Vagina (tissue), 2 donors: ENCODE results near the gene GALC. TPM values are rescaled to one million over a fixed set of nuclear protein-coding genes. Genes with fewer than 3 reads are reported as not detected.

Source experiments
- DNase-seq, 2 donors: peaks; one replicate each; pipeline ENCODE4 v3.0.0-alpha.2; 2017; ENCODE audit errors: extremely low spot score in 2 of 2
- H3K27ac ChIP-seq: fragments of 200-600 bp; sonication (generic); one replicate; pipeline ENCODE4 v1.5.1; 2019
- H3K27me3 ChIP-seq: fragments of 200-600 bp; sonication (generic); one replicate; pipeline ENCODE4 v1.5.1; 2019
- H3K36me3 ChIP-seq, 2 donors: fragments of 200-600 bp; sonication (generic); one replicate each; pipeline ENCODE4 v1.5.1; 2017 to 2019
- H3K4me1 ChIP-seq: fragments of 200-600 bp; sonication (generic); one replicate; pipeline ENCODE4 v1.5.1; 2019
- H3K4me3 ChIP-seq, 2 donors: fragments of 200-600 bp; sonication (generic); 1 replicate in 1 of 2; 2 replicates in 1 of 2; pipeline ENCODE4 v1.5.1; 2016 to 2019
- H3K9me3 ChIP-seq: fragments of 200-600 bp; sonication (generic); one replicate; pipeline ENCODE4 v1.5.1; 2019
- POLR2A ChIP-seq, 2 donors: fragments of 450-650 bp; IDR thresholded peaks; one replicate each; pipeline ENCODE4 v1.6.1; 2017; ENCODE audit warnings: antibody characterized with exemption in 2 of 2, mild to moderate bottlenecking in 2 of 2, moderate library complexity in 2 of 2
- POLR2AphosphoS5 ChIP-seq, 2 donors: sonication (generic); formaldehyde crosslinking; IDR thresholded peaks; one replicate each; pipeline ENCODE4 v1.9.0; 2017; ENCODE audit warnings: antibody characterized with exemption in 2 of 2, mild to moderate bottlenecking in 2 of 2, low read depth in 1 of 2; ENCODE audit not compliant: insufficient read depth in 1 of 2
- intact Hi-C: fragments of 100-400 bp; cut with DNase I; formaldehyde crosslinking; loops from one replicate; pipeline ENCODE4 v1.15.1; 2023
- total RNA-seq: library from RNA; depleted of rRNA; stranded (reverse); fragments of >200 nt; gene quantifications from one replicate; pipeline ENCODE4 v1.2.3, GENCODE V29; 2016
- TF ChIP-seq, protein P1 (sequence below), 3 experiments: fragments of 450-650 bp in 2 of 3; fragments of 200-600 bp in 1 of 3; sonication (generic) in 1 of 3; IDR thresholded peaks; one replicate each; pipeline ENCODE4 v1.5.1; 2017 to 2019; ENCODE audit warnings: antibody characterized with exemption in 3 of 3, mild to moderate bottlenecking in 2 of 3, moderate library complexity in 2 of 3

The GALC gene
- total RNA-seq, 1 donor from 2014 or later, result 18.7 TPM

DNA sequence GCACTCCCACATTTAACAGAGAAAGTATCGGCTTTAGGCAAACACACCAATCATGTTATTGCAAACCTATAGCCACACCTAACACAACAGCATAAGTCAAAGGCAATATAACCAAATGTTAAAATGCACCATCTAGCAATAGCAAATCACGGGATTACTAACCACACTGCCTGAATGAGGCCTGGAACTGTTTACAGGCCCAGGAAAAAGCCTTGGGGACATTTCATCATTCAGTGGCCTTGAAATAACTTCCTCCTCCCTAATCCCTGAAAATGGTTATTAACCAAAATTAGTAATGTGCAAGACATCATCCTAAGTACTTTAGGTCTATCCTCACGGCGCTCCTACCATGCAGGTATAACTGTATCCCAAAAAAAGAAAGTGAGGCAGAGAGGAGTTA lies 2.3 kb downstream of the GALC start:
- no peak overlapping the region for H3K4me3 ChIP-seq
- intact Hi-C loops, result no loop called here
- no peak for TF ChIP-seq POLR2AphosphoS5 (IDR thresholded peaks at IDR 0.05; ENCODE audit: insufficient read depth in 1 of 2, low read depth in 1 of 2)
- TF ChIP-seq, protein P1, sequence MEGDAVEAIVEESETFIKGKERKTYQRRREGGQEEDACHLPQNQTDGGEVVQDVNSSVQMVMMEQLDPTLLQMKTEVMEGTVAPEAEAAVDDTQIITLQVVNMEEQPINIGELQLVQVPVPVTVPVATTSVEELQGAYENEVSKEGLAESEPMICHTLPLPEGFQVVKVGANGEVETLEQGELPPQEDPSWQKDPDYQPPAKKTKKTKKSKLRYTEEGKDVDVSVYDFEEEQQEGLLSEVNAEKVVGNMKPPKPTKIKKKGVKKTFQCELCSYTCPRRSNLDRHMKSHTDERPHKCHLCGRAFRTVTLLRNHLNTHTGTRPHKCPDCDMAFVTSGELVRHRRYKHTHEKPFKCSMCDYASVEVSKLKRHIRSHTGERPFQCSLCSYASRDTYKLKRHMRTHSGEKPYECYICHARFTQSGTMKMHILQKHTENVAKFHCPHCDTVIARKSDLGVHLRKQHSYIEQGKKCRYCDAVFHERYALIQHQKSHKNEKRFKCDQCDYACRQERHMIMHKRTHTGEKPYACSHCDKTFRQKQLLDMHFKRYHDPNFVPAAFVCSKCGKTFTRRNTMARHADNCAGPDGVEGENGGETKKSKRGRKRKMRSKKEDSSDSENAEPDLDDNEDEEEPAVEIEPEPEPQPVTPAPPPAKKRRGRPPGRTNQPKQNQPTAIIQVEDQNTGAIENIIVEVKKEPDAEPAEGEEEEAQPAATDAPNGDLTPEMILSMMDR (IDR thresholded peaks at IDR 0.05), result no peak
- no peak for TF ChIP-seq POLR2A (IDR thresholded peaks at IDR 0.05)
- H3K27ac ChIP-seq, result no peak overlapping the region
- no peak for DNase-seq
- no peaks in the 10 kb centered on the region for H3K36me3 ChIP-seq
- peaks cover 32% of the 10 kb centered on the region for H3K4me1 ChIP-seq
- no peaks in the 10 kb centered on the region for H3K9me3 ChIP-seq
- no peaks in the 10 kb centered on the region for H3K27me3 ChIP-seq

DNA sequence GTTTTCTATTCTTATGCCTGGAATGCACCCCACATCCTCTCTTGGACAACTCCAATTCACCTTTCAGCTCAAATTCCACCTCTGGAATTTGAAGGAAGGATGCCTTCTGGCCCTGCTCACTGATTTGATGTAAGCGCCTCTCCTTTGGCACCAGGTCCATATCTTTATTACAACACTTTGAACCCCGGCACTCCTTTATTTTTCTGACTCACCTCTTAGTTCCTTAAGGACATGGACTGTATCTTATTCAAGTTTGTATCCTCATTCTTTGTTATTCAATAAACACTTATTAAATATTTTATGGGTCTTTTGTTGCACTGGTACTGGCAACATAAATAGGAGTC lies 3.1 kb downstream of the GALC start:
- H3K4me1 ChIP-seq, result peaks cover 32% of the 10 kb centered on the region

GRCh38 chr14:87989221-87989955 lies 3.6 kb downstream of the GALC start:
- Histone ChIP-seq H3K27ac (no peak overlapping the region), H3K27me3 (no peaks in the 10 kb centered on the region), H3K4me1 (peaks cover 32% of the 10 kb centered on the region), H3K9me3 (no peaks in the 10 kb centered on the region), H3K4me3 (no peak overlapping the region), H3K36me3 (no peaks in the 10 kb centered on the region)
- intact Hi-C loops, result no loop called here
- TF ChIP-seq, protein P1 (IDR thresholded peaks at IDR 0.05), result no peak
- TF ChIP-seq POLR2AphosphoS5 (IDR thresholded peaks at IDR 0.05; ENCODE audit: insufficient read depth in 1 of 2, low read depth in 1 of 2) (no peak), POLR2A (IDR thresholded peaks at IDR 0.05) (no peak)
- no peak for DNase-seq

More for the DNA sequence above, 3.1 kb downstream of the GALC start:
- Histone ChIP-seq H3K4me3 (no peak overlapping the region), H3K27ac (no peak overlapping the region), H3K36me3 (no peaks in the 10 kb centered on the region), H3K9me3 (no peaks in the 10 kb centered on the region), H3K27me3 (no peaks in the 10 kb centered on the region)
- TF ChIP-seq POLR2AphosphoS5 (IDR thresholded peaks at IDR 0.05; ENCODE audit: insufficient read depth in 1 of 2, low read depth in 1 of 2) (no peak), POLR2A (IDR thresholded peaks at IDR 0.05) (no peak)
- TF ChIP-seq, protein P1 (IDR thresholded peaks at IDR 0.05), result no peak
- no peak for DNase-seq
- intact Hi-C loops, result no loop called here

DNA sequence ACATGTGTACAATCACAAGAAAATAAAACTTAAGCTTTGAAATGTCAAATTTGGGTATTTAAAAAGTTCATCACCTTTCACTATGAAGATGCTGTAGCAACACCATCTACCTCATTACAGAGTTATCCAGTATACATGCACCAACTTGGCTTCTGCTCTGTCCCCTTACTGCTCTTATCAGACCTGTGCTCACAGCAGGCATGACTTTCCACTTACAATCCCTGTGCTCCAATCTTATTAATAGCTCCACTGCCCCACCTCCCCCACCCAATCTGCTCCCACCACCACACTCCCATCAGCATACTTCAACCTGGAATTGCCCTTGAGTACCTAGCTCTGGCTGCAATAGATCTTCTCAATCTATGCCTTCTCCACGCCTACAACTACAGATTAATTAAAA lies 13.3 kb downstream of the GALC start:
- Histone ChIP-seq H3K36me3 (peaks cover 0 to 12% of the 10 kb centered on the region in 2 donors), H3K4me1 (no peaks in the 10 kb centered on the region), H3K9me3 (no peaks in the 10 kb centered on the region), H3K27me3 (no peaks in the 10 kb centered on the region), H3K4me3 (no peak overlapping the region), H3K27ac (no peak overlapping the region)
- no peak for DNase-seq
- intact Hi-C loops, result no loop called here
- TF ChIP-seq, protein P1 (IDR thresholded peaks at IDR 0.05), result no peak
- TF ChIP-seq POLR2A (IDR thresholded peaks at IDR 0.05), result no peak
- no peak for TF ChIP-seq POLR2AphosphoS5 (IDR thresholded peaks at IDR 0.05; ENCODE audit: insufficient read depth in 1 of 2, low read depth in 1 of 2)

GRCh38 chr14:87975636-87976035 lies 17.3 kb downstream of the GALC start:
- H3K4me1 ChIP-seq, result no peaks in the 10 kb centered on the region
- TF ChIP-seq, protein P1 (IDR thresholded peaks at IDR 0.05), result no peak
- no peak for TF ChIP-seq POLR2A (IDR thresholded peaks at IDR 0.05)
- no peak for TF ChIP-seq POLR2AphosphoS5 (IDR thresholded peaks at IDR 0.05; ENCODE audit: insufficient read depth in 1 of 2, low read depth in 1 of 2)
- H3K4me3 ChIP-seq, result no peak overlapping the region
- H3K27ac ChIP-seq, result no peak overlapping the region
- intact Hi-C loops, result no loop called here
- H3K36me3 ChIP-seq, result peaks cover 0 to 12% of the 10 kb centered on the region in 2 donors
- H3K27me3 ChIP-seq, result no peaks in the 10 kb centered on the region
- no peak for DNase-seq
- H3K9me3 ChIP-seq, result no peaks in the 10 kb centered on the region
